GM12878 (cell line): Measurements from ENCODE around the gene SCTR. TPM values are rescaled to one million over a fixed set of nuclear protein-coding genes. Genes with fewer than 3 reads are reported as not detected.

Experiments used
- ATAC-seq: fragments of 200-7000 bp; cut with Tn5 transposase; 3 replicates; pipeline ENCODE4 v1.9.1; 2020; ENCODE audit warnings: mild to moderate bottlenecking, moderate library complexity
- BruUV-seq: library from RNA; stranded (reverse); fragments of 400-500 nt; replicated peaks from 2 replicates; lab custom pipeline; 2021; lab: Mats Ljungman, UMichigan
- CTCF ChIA-PET: fragments of 300-600 bp; sonication (Branson Sonifier 250); formaldehyde crosslinking; extraction: SDS; loops from one replicate; lab custom pipeline; 2021; ENCODE audit warnings: inconsistent platforms; lab: Yijun Ruan, JAX
- POLR2A ChIA-PET: fragments of 350-600 bp; formaldehyde crosslinking; extraction: SDS; loops from one replicate; lab custom pipeline; 2021; ENCODE audit warnings: inconsistent platforms; lab: Charles Lee
- RAD21 ChIA-PET: fragments of 300-600 bp; sonication (Branson Sonifier 250); formaldehyde crosslinking; loops from one replicate; lab custom pipeline; 2023; ENCODE audit warnings: antibody characterized with exemption; ENCODE audit not compliant: unreplicated experiment; lab: Charles Lee
- SMC1A ChIA-PET: fragments of 300-600 bp; sonication (Branson Sonifier 250); formaldehyde crosslinking; loops from one replicate; lab custom pipeline; 2023; ENCODE audit not compliant: unreplicated experiment, uncharacterized antibody; lab: Charles Lee
- DNase-seq: peaks from one replicate; pipeline ENCODE4 v3.0.0-alpha.2; 2011; ENCODE audit warnings: low read depth, low spot score
- FAIRE-seq: peaks from 3 replicates; lab custom pipeline; 2011; peaks lifted over from hg19 to GRCh38; lab: Jason Lieb, UNC
- H2AFZ ChIP-seq: 2 replicates; pipeline ENCODE4 v1.6.0; 2011; ENCODE audit warnings: low read depth, low read length, control low read depth; ENCODE audit not compliant: control insufficient read depth
- H3K27ac ChIP-seq: 2 replicates; pipeline ENCODE4 v1.5.1; 2011; ENCODE audit warnings: control low read depth; ENCODE audit not compliant: control insufficient read depth, insufficient read depth
- H3K27me3 ChIP-seq, 2 experiments: replicated peaks in 1 of 2; 2 replicates each; pipeline versions ENCODE4 v1.6.0 to v1.6.1; 2011; ENCODE audit warnings: low read length in 1 of 2; ENCODE audit not compliant: control insufficient read depth in 2 of 2, insufficient read depth in 2 of 2
- H3K36me3 ChIP-seq, 2 experiments: 2 replicates each; pipeline ENCODE4 v1.5.1; 2011; ENCODE audit warnings: low read length in 1 of 2; ENCODE audit not compliant: control insufficient read depth in 2 of 2, insufficient read depth in 2 of 2
- H3K4me1 ChIP-seq: 2 replicates; pipeline ENCODE4 v1.6.1; 2011; ENCODE audit warnings: mild to moderate bottlenecking, low read length, moderate library complexity, mixed read lengths; ENCODE audit not compliant: control insufficient read depth, insufficient read depth
- H3K4me2 ChIP-seq: 2 replicates; pipeline ENCODE4 v1.6.0; 2011; ENCODE audit warnings: control low read depth; ENCODE audit not compliant: control insufficient read depth, insufficient read depth
- H3K4me3 ChIP-seq: fragments of 200-600 bp; sonication (generic); 2 replicates; pipeline ENCODE4 v1.5.1; 2016
- H3K79me2 ChIP-seq: 2 replicates; pipeline ENCODE4 v1.6.0; 2011; ENCODE audit warnings: low read length; ENCODE audit not compliant: control insufficient read depth, insufficient read depth
- H3K9ac ChIP-seq: 2 replicates; pipeline ENCODE4 v1.8.0; 2011; ENCODE audit warnings: low read length, control low read depth, mixed read lengths; ENCODE audit not compliant: control insufficient read depth, insufficient read depth
- H3K9me3 ChIP-seq: replicated peaks from 3 replicates; pipeline ENCODE4 v1.5.1; 2011; ENCODE audit warnings: mild to moderate bottlenecking, low read length; ENCODE audit not compliant: control insufficient read depth, insufficient read depth
- H4K20me1 ChIP-seq: 2 replicates; pipeline ENCODE4 v1.6.0; 2011; ENCODE audit not compliant: control insufficient read depth, insufficient read depth
- ATF7 ChIP-seq: fragments of 450-650 bp; IDR thresholded peaks from 2 replicates; pipeline ENCODE4 v1.6.1; 2016; ENCODE audit warnings: low read depth, mild to moderate bottlenecking
- BCLAF1 ChIP-seq: fragments of 450-650 bp; IDR thresholded peaks from 2 replicates; pipeline ENCODE4 v1.6.1; 2017; ENCODE audit warnings: antibody characterized with exemption, mild to moderate bottlenecking, moderate library complexity
- BRCA1 ChIP-seq: IDR thresholded peaks from 2 replicates; pipeline ENCODE4 v1.6.1; 2011; ENCODE audit warnings: low read depth, low read length, improper control_type of control experiment
- CHD4 ChIP-seq: fragments of 200-600 bp; sonication (generic); IDR thresholded peaks from 2 replicates; pipeline ENCODE4 v1.6.1; 2016; ENCODE audit warnings: mild to moderate bottlenecking
- CREB1 ChIP-seq: IDR thresholded peaks from 2 replicates; pipeline ENCODE4 v1.6.1; 2012; ENCODE audit warnings: low read depth, mild to moderate bottlenecking, inconsistent platforms
- ESRRA ChIP-seq: IDR thresholded peaks from 2 replicates; pipeline ENCODE4 v1.6.1; 2012; ENCODE audit warnings: mild to moderate bottlenecking, low read length, improper control_type of control experiment
- ETV6 ChIP-seq, 2 experiments: fragments of 450-650 bp in 1 of 2; IDR thresholded peaks in 1 of 2; conservative IDR thresholded peaks in 1 of 2; 2 replicates each; pipeline ENCODE4 v1.6.1; 2014; ENCODE audit warnings: antibody characterized with exemption in 1 of 2, borderline replicate concordance in 1 of 2, low read depth in 1 of 2, mild to moderate bottlenecking in 1 of 2, moderate library complexity in 1 of 2
- FOXM1 ChIP-seq: IDR thresholded peaks from 2 replicates; pipeline ENCODE4 v1.6.1; 2012; ENCODE audit warnings: low read depth, mild to moderate bottlenecking, inconsistent platforms, low read length, moderate library complexity
- IRF3 ChIP-seq: fragments of 450-650 bp; IDR thresholded peaks from 2 replicates; pipeline ENCODE4 v1.6.1; 2014; ENCODE audit warnings: mild to moderate bottlenecking
- MEF2A ChIP-seq: IDR thresholded peaks from 2 replicates; pipeline ENCODE4 v1.6.1; 2011; ENCODE audit warnings: low read depth, mild to moderate bottlenecking, low read length, moderate library complexity; ENCODE audit not compliant: insufficient read depth
- RAD21 ChIP-seq: IDR thresholded peaks from 2 replicates; pipeline ENCODE4 v1.6.1; 2011; ENCODE audit warnings: mild to moderate bottlenecking, low read depth, low read length, moderate library complexity; ENCODE audit not compliant: insufficient read depth
- SMC3 ChIP-seq: IDR thresholded peaks from 2 replicates; pipeline ENCODE4 v1.6.1; 2011; ENCODE audit warnings: low read length, improper control_type of control experiment, borderline replicate concordance
- SREBF2 ChIP-seq: IDR thresholded peaks from 2 replicates; pipeline ENCODE4 v1.6.1; 2012; ENCODE audit warnings: mild to moderate bottlenecking, low read length
- SRF ChIP-seq, 2 experiments: IDR thresholded peaks; 2 replicates each; pipeline ENCODE4 v1.6.1; 2011; ENCODE audit warnings: low read depth in 2 of 2, low read length in 2 of 2, mild to moderate bottlenecking in 1 of 2, moderate library complexity in 1 of 2
- TCF7 ChIP-seq: IDR thresholded peaks from 2 replicates; pipeline ENCODE4 v1.6.1; 2014; ENCODE audit warnings: antibody characterized with exemption, borderline replicate concordance
- ZNF207 ChIP-seq: fragments of 450-650 bp; IDR thresholded peaks from 2 replicates; pipeline ENCODE4 v1.6.1; 2014; ENCODE audit warnings: antibody characterized with exemption, mild to moderate bottlenecking, borderline replicate concordance
- WGBS: methylation state at CpG from one replicate; pipeline ENCODE4 v1.1.6; 2016; ENCODE audit warnings: low lambda C conversion rate; ENCODE audit not compliant: insufficient replicate concordance, insufficient coverage; ENCODE audit errors: missing lambda C conversion rate; 5-methylcytosine and 5-hydroxymethylcytosine counted together
- in situ Hi-C: fragments of 300-500 bp; cut with MboI; formaldehyde crosslinking; loops from 9 replicates; pipeline ENCODE4 v1.14.3; 2018; ENCODE audit warnings: mixed read lengths
- intact Hi-C: fragments of 100-400 bp; cut with micrococcal nuclease; formaldehyde crosslinking; loops from one replicate; pipeline ENCODE4 v1.14.2; 2022; ENCODE audit not compliant: unreplicated experiment
- polyA plus RNA-seq, 11 experiments: library from polyadenylated mRNA; depleted of rRNA in 4 of 11; unstranded in 6 of 11; stranded (reverse) in 5 of 11; fragments of >200 nt; fragmentation: Nextera tagmentation in 4 of 11; fragmentation: Illumina TruSeq in 1 of 11; extraction: Ambion mirVana in 4 of 11; extraction: Trizol in 1 of 11; gene quantifications; 1 replicate in 1 of 11; 2 replicates in 10 of 11; pipeline versions ENCODE4 v1.2.1 to v1.2.3, GENCODE V29; 2011 to 2016; ENCODE audit warnings: inconsistent platforms in 2 of 11, missing spikeins in 2 of 11, low read depth in 1 of 11
- total RNA-seq, 4 experiments: library from RNA; depleted of rRNA in 3 of 4; stranded (reverse); fragments of >200 nt in 3 of 4; fragmentation: Illumina TruSeq in 1 of 4; extraction: Trizol in 1 of 4; gene quantifications; 2 replicates each; pipeline versions ENCODE4 v1.2.1 to v1.2.3, GENCODE V29; 2013 to 2021
- TF ChIP-seq, protein P1 (sequence below): fragments of 450-650 bp; formaldehyde crosslinking; IDR thresholded peaks from 2 replicates; pipeline ENCODE4 v1.5.0; 2022; ENCODE audit warnings: mild to moderate bottlenecking, missing genetic modification characterization

Gene SCTR
- total and polyA plus RNA-seq, 10 of the 15 experiments (the other 5 are each of a cell fraction or from before 2014, with no cell fraction given) = 0.26 TPM; not detected in 9

DNA sequence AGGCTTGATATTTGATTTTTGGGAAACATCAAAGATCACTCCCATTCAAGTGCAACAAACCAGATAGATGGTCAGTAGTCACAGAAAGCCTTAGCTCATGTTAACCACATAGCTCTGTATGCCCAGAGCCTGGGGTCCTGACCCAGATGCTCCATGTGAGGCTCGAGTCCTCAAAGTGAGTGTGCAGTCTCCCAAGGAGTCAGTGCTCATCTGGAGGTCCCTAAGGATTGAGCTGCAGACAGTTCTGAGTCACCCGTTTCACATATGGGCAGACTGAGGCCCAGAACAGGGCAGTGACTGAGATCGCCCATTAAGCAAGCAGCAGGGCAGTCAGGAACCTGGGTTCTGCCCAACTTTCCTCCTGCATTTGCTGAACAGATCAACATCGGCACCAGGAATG is 83.4 kb downstream of the SCTR start (continued):
- TF ChIP-seq TCF7 (no peak), ETV6 (conservative IDR thresholded peaks at IDR 0.05 in 1 of 2, IDR thresholded peaks at IDR 0.05 in 1 of 2; ENCODE audit: borderline replicate concordance in 1 of 2, low read depth in 1 of 2) (no peak)

- Histone ChIP-seq H3K4me1 (no peaks in the 10 kb centered on the region), H3K36me3 (no peaks in the 10 kb centered on the region; a peak in 1 of 4 replicates), H3K9me3 (no peaks in the 10 kb centered on the region), H3K79me2 (no peaks in the 10 kb centered on the region), H3K27me3 (no peaks in the 10 kb centered on the region), H4K20me1 (no peaks in the 10 kb centered on the region), H3K27ac (no peak overlapping the region), H3K4me3 (no peak overlapping the region), H3K9ac (no peak overlapping the region), H3K4me2 (no peak overlapping the region), H2AFZ (no peak overlapping the region)
- ChIA-PET POLR2A (no interaction called here), CTCF (interaction anchor here (1.2 kb wide), 2 partner anchors 31 to 36 kb away, joined by 3 to 6 read pairs; no protein-coding TSS in a partner anchor), SMC1A (interaction anchor here (0.6 to 1.7 kb wide), 4 partner anchors 11 to 268 kb away, joined by 3 to 5 read pairs (median 4); no protein-coding TSS in a partner anchor), RAD21 (interaction anchor here (1.1 kb wide), 1 partner anchor 28 kb away, joined by 3 read pairs; no protein-coding TSS in a partner anchor)
- ATAC-seq (no peak), DNase-seq (no peak), FAIRE-seq (no peak)
- WGBS = 29% methylated on average over 1 of the region's 1 CpG
- BruUV-seq = no TSS peak
- intact Hi-C loops (no loop called here), in situ Hi-C loops (no loop called here)
- TF ChIP-seq MEF2A (no peak), SRF (IDR thresholded peaks at IDR 0.05; ENCODE audit: low read depth in 2 of 2, low read length in 2 of 2) (no peak), RAD21 (no peak), ESRRA (no peak), CHD4 (no peak), ZNF207 (no peak), SREBF2 (no peak), SMC3 (no peak), CREB1 (no peak), IRF3 (no peak), BRCA1 (no peak), ATF7 (no peak), FOXM1 (no peak), BCLAF1 (no peak)
- TF ChIP-seq, protein P1, sequence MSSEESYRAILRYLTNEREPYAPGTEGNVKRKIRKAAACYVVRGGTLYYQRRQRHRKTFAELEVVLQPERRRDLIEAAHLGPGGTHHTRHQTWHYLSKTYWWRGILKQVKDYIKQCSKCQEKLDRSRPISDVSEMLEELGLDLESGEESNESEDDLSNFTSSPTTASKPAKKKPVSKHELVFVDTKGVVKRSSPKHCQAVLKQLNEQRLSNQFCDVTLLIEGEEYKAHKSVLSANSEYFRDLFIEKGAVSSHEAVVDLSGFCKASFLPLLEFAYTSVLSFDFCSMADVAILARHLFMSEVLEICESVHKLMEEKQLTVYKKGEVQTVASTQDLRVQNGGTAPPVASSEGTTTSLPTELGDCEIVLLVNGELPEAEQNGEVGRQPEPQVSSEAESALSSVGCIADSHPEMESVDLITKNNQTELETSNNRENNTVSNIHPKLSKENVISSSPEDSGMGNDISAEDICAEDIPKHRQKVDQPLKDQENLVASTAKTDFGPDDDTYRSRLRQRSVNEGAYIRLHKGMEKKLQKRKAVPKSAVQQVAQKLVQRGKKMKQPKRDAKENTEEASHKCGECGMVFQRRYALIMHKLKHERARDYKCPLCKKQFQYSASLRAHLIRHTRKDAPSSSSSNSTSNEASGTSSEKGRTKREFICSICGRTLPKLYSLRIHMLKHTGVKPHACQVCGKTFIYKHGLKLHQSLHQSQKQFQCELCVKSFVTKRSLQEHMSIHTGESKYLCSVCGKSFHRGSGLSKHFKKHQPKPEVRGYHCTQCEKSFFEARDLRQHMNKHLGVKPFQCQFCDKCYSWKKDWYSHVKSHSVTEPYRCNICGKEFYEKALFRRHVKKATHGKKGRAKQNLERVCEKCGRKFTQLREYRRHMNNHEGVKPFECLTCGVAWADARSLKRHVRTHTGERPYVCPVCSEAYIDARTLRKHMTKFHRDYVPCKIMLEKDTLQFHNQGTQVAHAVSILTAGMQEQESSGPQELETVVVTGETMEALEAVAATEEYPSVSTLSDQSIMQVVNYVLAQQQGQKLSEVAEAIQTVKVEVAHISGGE (CRISPR knock-in tag) = no peak
Measured at GRCh38 chr2:119440501-119440870, 83.8 kb downstream of the SCTR start.
